K562 (cell line): Measurements from ENCODE around the gene TCF25. TPM values are rescaled to one million over a fixed set of nuclear protein-coding genes. Genes with fewer than 3 reads are reported as not detected.

ENCODE experiments used
- E2F5 ChIP-seq: sonication (generic); formaldehyde crosslinking; IDR thresholded peaks from 2 replicates; pipeline ENCODE4 v1.8.0; 2022; ENCODE audit warnings: mild to moderate bottlenecking, missing genetic modification reagents
- FOS ChIP-seq: IDR thresholded peaks from 3 replicates; pipeline ENCODE4 v1.6.1; 2011; ENCODE audit not compliant: insufficient read length; ENCODE audit errors: extremely low read depth
- MXD1 ChIP-seq: fragments of 250-450 bp; sonication (Bioruptor Pico); IDR thresholded peaks from 2 replicates; pipeline ENCODE4 v1.8.0; 2021; ENCODE audit warnings: borderline replicate concordance, mild to moderate bottlenecking, moderate library complexity; ENCODE audit not compliant: poor library complexity, severe bottlenecking
- NR2C2 ChIP-seq, 2 experiments: fragments of 200-800 bp in 1 of 2; sonication (Bioruptor generic) in 1 of 2; sonication (generic) in 1 of 2; formaldehyde crosslinking in 1 of 2; IDR thresholded peaks; 2 replicates each; pipeline versions ENCODE4 v1.6.1 to v1.8.0; 2016 to 2022; ENCODE audit warnings: mild to moderate bottlenecking in 1 of 2, missing compliant biosample characterization in 1 of 2, missing genetic modification characterization in 1 of 2, missing genetic modification reagents in 1 of 2
- polyA plus RNA-seq, 8 experiments: library from polyadenylated mRNA; depleted of rRNA in 4 of 8; stranded (reverse) in 5 of 8; unstranded in 3 of 8; fragments of >200 nt; fragmentation: Nextera tagmentation in 2 of 8; fragmentation: Illumina TruSeq in 1 of 8; extraction: Ambion mirVana in 2 of 8; extraction: Trizol in 1 of 8; gene quantifications; 2 replicates each; pipeline versions ENCODE4 v1.2.1 to v1.2.3, GENCODE V29; 2011 to 2014; ENCODE audit warnings: inconsistent platforms in 1 of 8, missing spikeins in 1 of 8
- total RNA-seq, 7 experiments: library from RNA; depleted of rRNA in 6 of 7; stranded (reverse); fragments of >200 nt in 6 of 7; fragmentation: Illumina TruSeq in 2 of 7; extraction: Trizol in 2 of 7; gene quantifications; 2 replicates each; pipeline versions ENCODE4 v1.2.1 to v1.2.3, GENCODE V29; 2011 to 2021; ENCODE audit warnings: low replicate concordance in 1 of 7
- TF ChIP-seq, protein P1 (sequence below): sonication (generic); formaldehyde crosslinking; IDR thresholded peaks from 2 replicates; pipeline ENCODE4 v1.8.0; 2022; ENCODE audit warnings: mild to moderate bottlenecking, missing genetic modification reagents

Gene TCF25
- total and polyA plus RNA-seq, 9 of the 15 experiments (the other 6 are each of a cell fraction or from before 2014, with no cell fraction given): 9.0 to 154 (median 83.8) TPM

GRCh38 chr16:89936508-89936907 is 63.1 kb downstream of the TCF25 start (continued):
- TF ChIP-seq, protein P1, sequence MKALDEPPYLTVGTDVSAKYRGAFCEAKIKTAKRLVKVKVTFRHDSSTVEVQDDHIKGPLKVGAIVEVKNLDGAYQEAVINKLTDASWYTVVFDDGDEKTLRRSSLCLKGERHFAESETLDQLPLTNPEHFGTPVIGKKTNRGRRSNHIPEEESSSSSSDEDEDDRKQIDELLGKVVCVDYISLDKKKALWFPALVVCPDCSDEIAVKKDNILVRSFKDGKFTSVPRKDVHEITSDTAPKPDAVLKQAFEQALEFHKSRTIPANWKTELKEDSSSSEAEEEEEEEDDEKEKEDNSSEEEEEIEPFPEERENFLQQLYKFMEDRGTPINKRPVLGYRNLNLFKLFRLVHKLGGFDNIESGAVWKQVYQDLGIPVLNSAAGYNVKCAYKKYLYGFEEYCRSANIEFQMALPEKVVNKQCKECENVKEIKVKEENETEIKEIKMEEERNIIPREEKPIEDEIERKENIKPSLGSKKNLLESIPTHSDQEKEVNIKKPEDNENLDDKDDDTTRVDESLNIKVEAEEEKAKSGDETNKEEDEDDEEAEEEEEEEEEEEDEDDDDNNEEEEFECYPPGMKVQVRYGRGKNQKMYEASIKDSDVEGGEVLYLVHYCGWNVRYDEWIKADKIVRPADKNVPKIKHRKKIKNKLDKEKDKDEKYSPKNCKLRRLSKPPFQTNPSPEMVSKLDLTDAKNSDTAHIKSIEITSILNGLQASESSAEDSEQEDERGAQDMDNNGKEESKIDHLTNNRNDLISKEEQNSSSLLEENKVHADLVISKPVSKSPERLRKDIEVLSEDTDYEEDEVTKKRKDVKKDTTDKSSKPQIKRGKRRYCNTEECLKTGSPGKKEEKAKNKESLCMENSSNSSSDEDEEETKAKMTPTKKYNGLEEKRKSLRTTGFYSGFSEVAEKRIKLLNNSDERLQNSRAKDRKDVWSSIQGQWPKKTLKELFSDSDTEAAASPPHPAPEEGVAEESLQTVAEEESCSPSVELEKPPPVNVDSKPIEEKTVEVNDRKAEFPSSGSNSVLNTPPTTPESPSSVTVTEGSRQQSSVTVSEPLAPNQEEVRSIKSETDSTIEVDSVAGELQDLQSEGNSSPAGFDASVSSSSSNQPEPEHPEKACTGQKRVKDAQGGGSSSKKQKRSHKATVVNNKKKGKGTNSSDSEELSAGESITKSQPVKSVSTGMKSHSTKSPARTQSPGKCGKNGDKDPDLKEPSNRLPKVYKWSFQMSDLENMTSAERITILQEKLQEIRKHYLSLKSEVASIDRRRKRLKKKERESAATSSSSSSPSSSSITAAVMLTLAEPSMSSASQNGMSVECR (CRISPR knock-in tag): no peak
- no peak for TF ChIP-seq NR2C2 (CRISPR knock-in tag; IDR thresholded peaks at IDR 0.05)
- no peak for TF ChIP-seq NR2C2 (tag; IDR thresholded peaks at IDR 0.05)
- TF ChIP-seq E2F5 (CRISPR knock-in tag): no peak
- TF ChIP-seq MXD1 (CRISPR knock-in tag): no peak
- TF ChIP-seq FOS: no peak
